ENCODE results near the gene PPIF. TPM values are rescaled to one million over a fixed set of nuclear protein-coding genes. Genes with fewer than 3 reads are reported as not detected.

PPIF gene
- total and polyA plus RNA-seq, 2 of the 4 experiments (the other 2 are of a cell fraction): 29.2 to 130 TPM

GRCh38 chr10:79397575-79398303 lies 50.5 kb downstream of the PPIF start:
- Histone ChIP-seq H3K9ac (ENCODE audit: low read depth, low read length) (no peak overlapping the region), H4K91ac (ENCODE audit: insufficient read depth, low read depth, low read length) (peak overlapping the region; percentile 98), H3K4ac (ENCODE audit: low read depth, low read length) (peak overlapping the region; percentile 100), H4K20me1 (ENCODE audit: insufficient read depth, low read length) (peaks cover 3% of the 10 kb centered on the region), H2BK20ac (ENCODE audit: low read depth, low read length) (no peak overlapping the region), H2AFZ (replicated peaks; ENCODE audit: low read length, poor library complexity) (peak overlapping the region; percentile 26), H2AK5ac (ENCODE audit: low read depth, low read length) (peak overlapping the region; percentile 98), H2AK9ac (replicated peaks; ENCODE audit: low read depth, low read length, poor library complexity) (peak overlapping the region; percentile 99), H3K79me1 (ENCODE audit: low read depth in 1 of 2, low read length in 2 of 2) (peaks cover 56 to 77% of the 10 kb centered on the region in 2 experiments), H3K9me3 (ENCODE audit: control insufficient read depth, insufficient read depth, low read length) (no peaks in the 10 kb centered on the region), H3K18ac (ENCODE audit: low read depth, low read length) (peak overlapping the region; percentile 22; the same call in 1 of the 2 replicates), H3K14ac (replicated peaks; ENCODE audit: low read depth, low read length) (peak overlapping the region; percentile 79; the same call in 1 of the 2 replicates), H3K4me3 (ENCODE audit: insufficient read depth, low read depth, low read length) (no peak overlapping the region), H3K9me1 (ENCODE audit: insufficient read depth, low read length) (peaks cover 29% of the 10 kb centered on the region), H3K36me3 (ENCODE audit: control insufficient read depth, insufficient read depth, low read length) (peaks cover 30% of the 10 kb centered on the region; the same call in 1 of the 2 replicates), H2BK5ac (ENCODE audit: low read depth, low read length, poor library complexity, severe bottlenecking) (peak overlapping the region; percentile 98), H3K4me2 (ENCODE audit: low read depth, low read length) (no peak overlapping the region), H2BK120ac (ENCODE audit: low read depth, low read length) (peak overlapping the region; percentile 99), H3K27me3 (ENCODE audit: control insufficient read depth, insufficient read depth, low read length) (no peaks in the 10 kb centered on the region), H4K8ac (ENCODE audit: low read depth in 2 of 2, low read length in 2 of 2) (peak overlapping the region; percentile 68 to 99; a peak in 2 of 4 replicates), H3K4me1 (ENCODE audit: control insufficient read depth, insufficient read depth, low read length) (peaks cover 37% of the 10 kb centered on the region), H3K23ac (ENCODE audit: low read depth, low read length) (peak overlapping the region; percentile 96), H2BK15ac (ENCODE audit: low read depth, low read length) (peak overlapping the region; percentile 77; the same call in 2 of the 3 replicates), H4K5ac (ENCODE audit: low read depth, low read length) (peak overlapping the region; percentile 4; the same call in 1 of the 2 replicates), H3K27ac (ENCODE audit: insufficient read depth, low read length) (peak overlapping the region; percentile 95; the same call in 1 of the 2 replicates), H3K56ac (ENCODE audit: extremely low read depth, insufficient read depth, low read length) (no peak overlapping the region)
- ATAC-seq (ENCODE audit: low read depth) (no peak), DNase-seq (peak; percentile 35)
- in situ Hi-C loops (cut with MboI; ENCODE audit: low sequenced_read_pairs): loop anchor here (25.0 kb wide), 1 partner anchor 90 kb away; no protein-coding TSS in a partner anchor
- WGBS, 2 experiments (ENCODE audit: extremely low coverage in 2 of 2, insufficient read length in 1 of 2): 39% methylated on average over 6 of the region's 17 CpGs; no CpG with 5 or more reads in 1 of the 2 experiments
- CTCF ChIA-PET: no interaction called here
- POLR2A ChIA-PET (ENCODE audit: unreplicated experiment): no interaction called here
- dilution Hi-C loops (cut with HindIII; ENCODE audit: low sequenced_read_pairs, unreplicated experiment): no loop called here
- BruUV-seq (replicated peaks): no TSS peak
- TF ChIP-seq MXI1 (IDR thresholded peaks at IDR 0.05; ENCODE audit: borderline replicate concordance, low read depth, low read length): no peak
- intact Hi-C loops (cut with micrococcal nuclease): no loop called here
